ENCODE data around the gene GRK1. TPM values are rescaled to one million over a fixed set of nuclear protein-coding genes. Genes with fewer than 3 reads are reported as not detected.

Gene GRK1
- total RNA-seq, 1 donor from 2014 or later, result not detected

- peaks cover 2% of the 10 kb centered on the region for H3K9me3 Mint-ChIP-seq (ENCODE audit: unreplicated experiment)
- no peak for TF ChIP-seq EZH2 (IDR thresholded peaks at IDR 0.05; ENCODE audit: insufficient read depth, low read length)
- TF ChIP-seq, protein P1, sequence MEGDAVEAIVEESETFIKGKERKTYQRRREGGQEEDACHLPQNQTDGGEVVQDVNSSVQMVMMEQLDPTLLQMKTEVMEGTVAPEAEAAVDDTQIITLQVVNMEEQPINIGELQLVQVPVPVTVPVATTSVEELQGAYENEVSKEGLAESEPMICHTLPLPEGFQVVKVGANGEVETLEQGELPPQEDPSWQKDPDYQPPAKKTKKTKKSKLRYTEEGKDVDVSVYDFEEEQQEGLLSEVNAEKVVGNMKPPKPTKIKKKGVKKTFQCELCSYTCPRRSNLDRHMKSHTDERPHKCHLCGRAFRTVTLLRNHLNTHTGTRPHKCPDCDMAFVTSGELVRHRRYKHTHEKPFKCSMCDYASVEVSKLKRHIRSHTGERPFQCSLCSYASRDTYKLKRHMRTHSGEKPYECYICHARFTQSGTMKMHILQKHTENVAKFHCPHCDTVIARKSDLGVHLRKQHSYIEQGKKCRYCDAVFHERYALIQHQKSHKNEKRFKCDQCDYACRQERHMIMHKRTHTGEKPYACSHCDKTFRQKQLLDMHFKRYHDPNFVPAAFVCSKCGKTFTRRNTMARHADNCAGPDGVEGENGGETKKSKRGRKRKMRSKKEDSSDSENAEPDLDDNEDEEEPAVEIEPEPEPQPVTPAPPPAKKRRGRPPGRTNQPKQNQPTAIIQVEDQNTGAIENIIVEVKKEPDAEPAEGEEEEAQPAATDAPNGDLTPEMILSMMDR (IDR thresholded peaks at IDR 0.05; ENCODE audit: insufficient read depth, low read depth, low read length), result no peak
Measured at GRCh38 chr13:113644800-113645199, 22.2 kb upstream of the GRK1 start.

GRCh38 chr13:113645329-113645728 is 21.7 kb upstream of the GRK1 start:
- H3K79me2 ChIP-seq (ENCODE audit: insufficient read depth, low read length), result no peaks in the 10 kb centered on the region
- no peak overlapping the region for H2AFZ ChIP-seq (ENCODE audit: low read depth, low read length)
- H3K4me3 Mint-ChIP-seq (ENCODE audit: unreplicated experiment), result no peak overlapping the region
- H3K27me3 Mint-ChIP-seq (ENCODE audit: low read depth, unreplicated experiment), result no peaks in the 10 kb centered on the region
- no peak overlapping the region for H3K9ac ChIP-seq (ENCODE audit: low read length)
- H3K36me3 Mint-ChIP-seq (ENCODE audit: low read depth, unreplicated experiment), result peaks cover 3% of the 10 kb centered on the region
- no peak overlapping the region for H3K4me3 ChIP-seq (ENCODE audit: insufficient read depth, low read depth, low read length)
- peaks cover 2% of the 10 kb centered on the region for H3K9me3 Mint-ChIP-seq (ENCODE audit: unreplicated experiment)
- H3K27ac Mint-ChIP-seq (ENCODE audit: unreplicated experiment), result no peak overlapping the region
- H3K36me3 ChIP-seq (ENCODE audit: insufficient read depth, low read length), result peaks cover 11% of the 10 kb centered on the region
- no peak for TF ChIP-seq EZH2 (IDR thresholded peaks at IDR 0.05; ENCODE audit: insufficient read depth, low read length)
- TF ChIP-seq, protein P1 (IDR thresholded peaks at IDR 0.05; ENCODE audit: insufficient read depth, low read depth, low read length), result no peak
- no peak overlapping the region for H3K4me2 ChIP-seq (ENCODE audit: low read length)
- DNase-seq (ENCODE audit: low read depth) (no peak), FAIRE-seq (no peak)
- H3K27ac ChIP-seq (ENCODE audit: low read depth, low read length), result no peak overlapping the region
- no peaks in the 10 kb centered on the region for H3K27me3 ChIP-seq (ENCODE audit: insufficient read depth, low read length)
- H4K20me1 ChIP-seq (ENCODE audit: insufficient read depth, low read length), result no peaks in the 10 kb centered on the region
- no peaks in the 10 kb centered on the region for H3K4me1 Mint-ChIP-seq (ENCODE audit: low read depth, unreplicated experiment)
- H3K9me3 ChIP-seq (ENCODE audit: insufficient read depth, low read depth, low read length), result no peaks in the 10 kb centered on the region
- peaks cover 11% of the 10 kb centered on the region for H3K4me1 ChIP-seq (ENCODE audit: insufficient read depth, low read length)

More at GRCh38 chr13:113644800-113645199, 22.2 kb upstream of the GRK1 start:
- H3K79me2 ChIP-seq (ENCODE audit: insufficient read depth, low read length), result no peaks in the 10 kb centered on the region
- Mint-ChIP-seq H3K4me1 (ENCODE audit: low read depth, unreplicated experiment) (no peaks in the 10 kb centered on the region), H3K4me3 (ENCODE audit: unreplicated experiment) (no peak overlapping the region), H3K36me3 (ENCODE audit: low read depth, unreplicated experiment) (peaks cover 8% of the 10 kb centered on the region), H3K27ac (ENCODE audit: unreplicated experiment) (no peak overlapping the region), H3K27me3 (ENCODE audit: low read depth, unreplicated experiment) (no peaks in the 10 kb centered on the region)
- no peak for DNase-seq (ENCODE audit: low read depth)
- FAIRE-seq, result no peak
- H3K4me1 ChIP-seq (ENCODE audit: insufficient read depth, low read length), result peaks cover 11% of the 10 kb centered on the region
- H3K9me3 ChIP-seq (ENCODE audit: insufficient read depth, low read depth, low read length), result no peaks in the 10 kb centered on the region
- peaks cover 16% of the 10 kb centered on the region for H3K36me3 ChIP-seq (ENCODE audit: insufficient read depth, low read length)
- H3K27ac ChIP-seq (ENCODE audit: low read depth, low read length), result no peak overlapping the region
- no peak overlapping the region for H3K4me2 ChIP-seq (ENCODE audit: low read length)
- no peak overlapping the region for H3K4me3 ChIP-seq (ENCODE audit: insufficient read depth, low read depth, low read length)
- H4K20me1 ChIP-seq (ENCODE audit: insufficient read depth, low read length), result no peaks in the 10 kb centered on the region
- H3K9ac ChIP-seq (ENCODE audit: low read length), result no peak overlapping the region
- no peaks in the 10 kb centered on the region for H3K27me3 ChIP-seq (ENCODE audit: insufficient read depth, low read length)
- H2AFZ ChIP-seq (ENCODE audit: low read depth, low read length), result no peak overlapping the region

- H3K4me1 Mint-ChIP-seq (ENCODE audit: low read depth, unreplicated experiment), result no peaks in the 10 kb centered on the region
- Histone ChIP-seq H2AFZ (ENCODE audit: low read depth, low read length) (no peak overlapping the region), H3K9me3 (ENCODE audit: insufficient read depth, low read depth, low read length) (no peaks in the 10 kb centered on the region), H3K4me3 (ENCODE audit: insufficient read depth, low read depth, low read length) (no peak overlapping the region), H3K4me2 (ENCODE audit: low read length) (no peak overlapping the region), H3K4me1 (ENCODE audit: insufficient read depth, low read length) (peaks cover 11% of the 10 kb centered on the region), H4K20me1 (ENCODE audit: insufficient read depth, low read length) (no peaks in the 10 kb centered on the region), H3K27ac (ENCODE audit: low read depth, low read length) (no peak overlapping the region), H3K36me3 (ENCODE audit: insufficient read depth, low read length) (peaks cover 7% of the 10 kb centered on the region), H3K27me3 (ENCODE audit: insufficient read depth, low read length) (no peaks in the 10 kb centered on the region), H3K9ac (ENCODE audit: low read length) (no peak overlapping the region), H3K79me2 (ENCODE audit: insufficient read depth, low read length) (no peaks in the 10 kb centered on the region)
- no peak overlapping the region for H3K4me3 Mint-ChIP-seq (ENCODE audit: unreplicated experiment)
- no peak for DNase-seq (ENCODE audit: low read depth)
- H3K27ac Mint-ChIP-seq (ENCODE audit: unreplicated experiment), result no peak overlapping the region
- peaks cover 1% of the 10 kb centered on the region for H3K36me3 Mint-ChIP-seq (ENCODE audit: low read depth, unreplicated experiment)
- no peaks in the 10 kb centered on the region for H3K27me3 Mint-ChIP-seq (ENCODE audit: low read depth, unreplicated experiment)
- TF ChIP-seq, protein P1 (IDR thresholded peaks at IDR 0.05; ENCODE audit: insufficient read depth, low read depth, low read length), result no peak
- TF ChIP-seq EZH2 (IDR thresholded peaks at IDR 0.05; ENCODE audit: insufficient read depth, low read length), result no peak
- peaks cover 2% of the 10 kb centered on the region for H3K9me3 Mint-ChIP-seq (ENCODE audit: unreplicated experiment)
- FAIRE-seq, result no peak
Measured at GRCh38 chr13:113646376-113646775, 20.6 kb upstream of the GRK1 start.
